Activated CD8-positive, alpha-beta T cell treated with anti-CD3 and anti-CD28 coated beads, Interleukin-2, amount 10 ng/mL, durations not matched to agents 7 days and 5 days (primary cell): ENCODE results near the gene SDHA. TPM values are rescaled to one million over a fixed set of nuclear protein-coding genes. Genes with fewer than 3 reads are reported as not detected.
"Not testable (repeated sequence)": the region's sequence is repeated elsewhere in the genome, so short reads cannot be mapped to it uniquely, and the experiment has no call there.

ENCODE experiments used
- ATAC-seq: fragments of 150-1000 bp; cut with Tn5 transposase; one replicate; pipeline ENCODE4 v1.10.0; 2021; ENCODE audit warnings: moderate library complexity
- CTCF ChIA-PET: fragments of 350-600 bp; sonication (Branson Sonifier 250); formaldehyde crosslinking; loops from one replicate; lab custom pipeline; 2021; ENCODE audit warnings: antibody characterized with exemption; lab: Charles Lee
- POLR2A ChIA-PET: fragments of 350-600 bp; sonication (Branson Sonifier 250); formaldehyde crosslinking; loops from one replicate; lab custom pipeline; 2021; ENCODE audit warnings: antibody characterized with exemption; lab: Charles Lee
- DNase-seq: peaks from one replicate; pipeline ENCODE4 v3.0.0-alpha.2; 2020
- H3K27ac Mint-ChIP-seq: one replicate; pipeline ENCODE4 v1.8.0; 2021; ENCODE audit warnings: mild to moderate bottlenecking, mixed read lengths
- H3K27me3 Mint-ChIP-seq: one replicate; pipeline ENCODE4 v1.8.0; 2021; ENCODE audit warnings: low read depth, mixed read lengths
- H3K36me3 Mint-ChIP-seq: one replicate; pipeline ENCODE4 v1.8.0; 2021; ENCODE audit warnings: low read depth, mixed read lengths
- H3K4me1 Mint-ChIP-seq: one replicate; pipeline ENCODE4 v1.8.0; 2021; ENCODE audit warnings: low read depth, mixed read lengths
- H3K4me3 Mint-ChIP-seq: one replicate; pipeline ENCODE4 v1.8.0; 2021; ENCODE audit warnings: mild to moderate bottlenecking, mixed read lengths
- H3K9me3 Mint-ChIP-seq: one replicate; pipeline ENCODE4 v1.8.0; 2022; ENCODE audit warnings: mixed read lengths; ENCODE audit not compliant: insufficient read depth
- total RNA-seq, 2 experiments: library from RNA; stranded (reverse); gene quantifications; one replicate each; pipeline ENCODE4 v1.2.3, GENCODE V29; 2021

The SDHA gene
- total RNA-seq: 100 to 1,000 TPM; 145 to 152 TPM

DNA sequence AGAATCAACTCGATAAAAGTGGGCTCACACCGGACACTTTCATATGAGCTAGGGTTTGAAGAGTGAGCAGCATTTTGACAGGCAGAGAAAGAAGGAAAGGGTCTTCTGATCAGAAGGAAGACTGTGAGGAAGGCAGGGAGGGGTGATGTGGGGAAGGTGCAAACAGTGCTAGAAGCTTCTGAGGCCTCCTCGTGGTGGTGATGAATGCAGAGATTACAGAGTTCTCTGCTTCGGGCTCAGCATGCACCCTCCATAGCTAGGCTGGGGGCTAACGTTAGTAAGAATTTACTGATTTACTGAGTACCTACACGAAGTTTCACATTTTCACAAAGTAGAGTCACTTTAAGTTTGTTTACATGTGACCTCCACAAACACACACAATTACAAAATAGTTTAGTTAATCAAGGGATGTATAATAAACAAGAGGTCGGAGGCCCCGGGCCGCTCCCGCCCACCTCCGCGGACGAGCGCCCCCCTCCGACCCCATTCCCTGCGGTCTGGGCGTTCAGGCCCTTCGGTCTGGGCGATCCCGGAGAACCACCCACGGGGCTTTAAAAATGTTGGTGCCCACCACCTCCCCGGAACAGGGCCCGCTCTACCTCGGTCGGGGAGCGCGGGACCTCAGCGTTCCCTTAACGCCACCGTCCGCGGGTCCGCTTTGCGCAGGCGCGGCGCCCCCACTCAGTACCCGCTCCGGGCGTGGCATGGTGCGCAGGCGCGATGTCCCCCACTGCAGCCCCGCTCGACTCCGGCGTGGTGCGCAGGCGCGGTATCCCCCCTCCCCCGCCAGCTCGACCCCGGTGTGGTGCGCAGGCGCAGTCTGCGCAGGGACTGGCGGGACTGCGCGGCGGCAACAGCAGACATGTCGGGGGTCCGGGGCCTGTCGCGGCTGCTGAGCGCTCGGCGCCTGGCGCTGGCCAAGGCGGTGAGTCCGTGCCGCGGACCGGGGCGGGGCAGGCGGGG lies at the start of gene SDHA, which contains the start of gene CCDC127:
SDHA (plus strand) TSS at position 827 of the 963 bp plus-strand sequence; CDS start at position 863, 36 bp downstream.
CCDC127 (minus strand) TSS at position 660 of the 963 bp plus-strand sequence. CDS start 1,304 bp downstream, outside the sequence.
- DNase-seq (peak; percentile 98), ATAC-seq (peak; percentile 92)
- not testable (repeated sequence) for H3K27me3 Mint-ChIP-seq, H3K9me3 Mint-ChIP-seq
- ChIA-PET POLR2A (interaction anchor here (0.6 to 3.3 kb wide), 8 partner anchors 12 to 229 kb away, joined by 3 to 23 read pairs (median 4); partner anchors contain the start of genes LRRC14B and PDCD6), CTCF (interaction anchor here (1.5 to 4.0 kb wide), 3 partner anchors 27 to 53 kb away, joined by 3 to 30 read pairs (median 4); partner anchors contain the start of gene LRRC14B)
- Mint-ChIP-seq H3K4me1 (peaks cover 55% of the 10 kb centered on the region), H3K36me3 (peaks cover 35% of the 10 kb centered on the region), H3K27ac (peak within 1 kb of the TSS; percentile 94), H3K4me3 (peak within 1 kb of the TSS; percentile 91)

DNA sequence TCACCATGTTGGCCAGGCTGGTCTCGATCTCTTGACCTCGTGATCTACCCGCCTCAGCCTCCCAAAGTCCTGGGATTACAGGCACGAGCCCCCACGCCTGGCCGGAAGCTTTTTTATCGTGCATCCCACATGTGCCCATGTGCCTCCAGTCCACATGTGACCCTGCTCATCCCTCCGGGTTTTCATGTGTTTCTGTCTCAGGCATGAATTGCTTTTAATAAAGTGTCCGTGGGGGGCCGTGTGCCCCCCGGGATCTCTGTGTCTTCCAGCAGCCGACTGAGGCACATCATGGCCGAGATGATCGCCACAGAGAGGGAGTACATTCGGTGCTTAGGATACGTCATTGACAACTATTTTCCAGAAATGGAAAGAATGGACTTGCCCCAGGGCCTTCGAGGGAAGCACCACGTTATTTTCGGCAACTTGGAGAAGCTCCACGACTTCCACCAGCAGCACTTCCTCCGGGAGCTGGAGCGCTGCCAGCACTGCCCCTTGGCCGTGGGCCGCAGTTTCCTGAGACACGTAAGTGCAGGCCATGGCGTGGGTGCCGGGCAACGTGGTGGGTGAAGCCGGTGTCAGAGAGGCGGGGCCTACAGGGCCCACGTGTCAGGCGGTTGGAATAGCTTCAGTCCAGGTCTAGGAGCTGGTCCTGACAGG lies 48.9 kb upstream of the SDHA start:
- POLR2A ChIA-PET: no interaction called here
- no peaks in the 10 kb centered on the region for H3K9me3 Mint-ChIP-seq
- H3K27ac Mint-ChIP-seq: no peak overlapping the region
- H3K4me3 Mint-ChIP-seq: no peak overlapping the region
- CTCF ChIA-PET: no interaction called here
- no peaks in the 10 kb centered on the region for H3K27me3 Mint-ChIP-seq
- DNase-seq: no peak
- no peaks in the 10 kb centered on the region for H3K36me3 Mint-ChIP-seq
- H3K4me1 Mint-ChIP-seq: no peaks in the 10 kb centered on the region
- ATAC-seq: no peak

DNA sequence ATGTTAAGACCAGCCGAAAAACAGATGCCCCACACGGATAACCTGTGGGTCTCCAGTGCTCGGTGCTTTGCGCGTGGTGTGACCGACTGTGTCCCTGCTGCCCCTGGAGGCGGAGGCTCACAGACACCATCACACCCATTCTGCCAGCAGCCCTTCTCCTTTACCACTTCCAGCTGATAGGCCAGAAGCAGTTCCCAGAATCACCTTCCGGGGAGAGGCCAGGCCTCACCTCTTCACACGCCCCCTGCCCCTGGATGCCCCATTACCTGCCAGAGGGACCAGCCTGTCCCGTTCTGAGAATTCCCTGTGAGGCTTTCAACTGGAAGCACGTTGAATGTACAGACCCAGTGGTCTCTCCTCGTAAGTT lies 48.4 kb upstream of the SDHA start:
- ChIA-PET CTCF (no interaction called here), POLR2A (no interaction called here)
- no peak overlapping the region for H3K27ac Mint-ChIP-seq
- no peaks in the 10 kb centered on the region for H3K27me3 Mint-ChIP-seq
- H3K9me3 Mint-ChIP-seq: no peaks in the 10 kb centered on the region
- H3K4me3 Mint-ChIP-seq: no peak overlapping the region
- H3K4me1 Mint-ChIP-seq: no peaks in the 10 kb centered on the region
- no peaks in the 10 kb centered on the region for H3K36me3 Mint-ChIP-seq
- DNase-seq: no peak
- no peak for ATAC-seq

DNA sequence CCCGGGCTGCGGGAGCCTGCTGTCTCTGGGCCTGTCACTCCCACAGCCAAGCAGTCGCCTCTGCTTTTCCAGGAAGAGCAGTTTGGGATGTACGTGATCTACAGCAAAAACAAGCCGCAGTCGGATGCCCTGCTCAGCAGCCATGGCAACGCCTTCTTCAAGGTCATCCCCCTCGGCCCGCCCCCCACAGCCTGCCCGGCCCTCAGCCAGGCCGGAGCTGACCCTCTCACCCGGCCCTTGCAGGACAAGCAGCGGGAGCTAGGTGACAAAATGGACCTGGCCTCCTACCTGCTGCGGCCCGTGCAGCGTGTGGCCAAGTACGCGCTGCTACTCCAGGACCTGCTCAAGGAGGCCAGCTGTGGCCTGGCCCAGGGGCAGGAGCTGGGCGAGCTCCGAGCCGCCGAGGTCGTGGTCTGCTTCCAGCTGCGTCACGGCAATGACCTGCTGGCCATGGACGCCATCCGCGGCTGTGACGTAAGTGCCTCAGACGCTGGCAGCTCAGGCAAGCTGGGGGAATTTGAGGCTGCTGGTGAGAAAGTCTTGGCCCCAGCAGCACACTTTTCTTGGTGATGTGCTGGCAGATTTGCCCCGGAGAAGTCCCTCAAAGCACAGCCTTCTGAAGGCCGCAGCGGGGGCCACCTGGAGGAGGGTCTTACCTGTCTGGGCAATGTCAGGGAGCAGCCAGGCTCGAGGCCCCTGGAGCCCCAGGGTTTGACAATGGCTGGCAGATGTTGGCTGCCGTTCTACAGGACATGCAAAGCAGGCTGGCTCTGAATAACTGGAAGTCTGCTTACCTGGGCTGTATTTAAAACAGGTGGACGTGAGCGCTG lies 46.9 kb upstream of the SDHA start:
- H3K4me1 Mint-ChIP-seq: no peaks in the 10 kb centered on the region
- DNase-seq: no peak
- POLR2A ChIA-PET: no interaction called here
- H3K9me3 Mint-ChIP-seq: no peaks in the 10 kb centered on the region
- no peaks in the 10 kb centered on the region for H3K36me3 Mint-ChIP-seq
- H3K4me3 Mint-ChIP-seq: no peak overlapping the region
- H3K27ac Mint-ChIP-seq: no peak overlapping the region
- no peak for ATAC-seq
- no peaks in the 10 kb centered on the region for H3K27me3 Mint-ChIP-seq
- CTCF ChIA-PET: no interaction called here

DNA sequence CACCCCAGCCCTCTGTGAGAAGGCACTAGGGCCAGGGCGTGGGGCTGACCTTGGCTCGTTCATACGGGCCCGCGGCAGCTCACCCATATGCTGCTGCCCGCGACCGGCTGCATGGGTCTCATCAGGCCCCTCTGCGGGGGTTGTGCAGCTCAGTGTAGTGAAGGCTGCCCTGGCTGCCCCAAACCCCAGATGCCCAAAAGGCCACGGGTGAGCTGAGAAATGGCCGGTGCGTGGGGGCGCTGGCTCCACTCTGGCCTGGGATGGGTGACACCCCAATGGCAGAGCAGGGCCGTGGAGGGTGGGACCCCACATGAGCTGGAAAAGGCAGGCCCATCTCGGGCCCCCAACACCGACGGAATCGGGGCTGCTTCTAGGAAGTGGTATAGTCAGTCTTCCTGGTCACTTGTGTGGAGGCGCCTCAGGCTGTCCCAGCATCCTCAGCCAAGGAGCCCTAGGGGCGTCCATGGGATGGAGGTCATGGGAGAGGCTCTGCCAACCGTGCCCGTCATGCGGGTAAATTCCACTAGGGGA lies 46.3 kb upstream of the SDHA start:
- no peaks in the 10 kb centered on the region for H3K36me3 Mint-ChIP-seq
- CTCF ChIA-PET: no interaction called here

DNA sequence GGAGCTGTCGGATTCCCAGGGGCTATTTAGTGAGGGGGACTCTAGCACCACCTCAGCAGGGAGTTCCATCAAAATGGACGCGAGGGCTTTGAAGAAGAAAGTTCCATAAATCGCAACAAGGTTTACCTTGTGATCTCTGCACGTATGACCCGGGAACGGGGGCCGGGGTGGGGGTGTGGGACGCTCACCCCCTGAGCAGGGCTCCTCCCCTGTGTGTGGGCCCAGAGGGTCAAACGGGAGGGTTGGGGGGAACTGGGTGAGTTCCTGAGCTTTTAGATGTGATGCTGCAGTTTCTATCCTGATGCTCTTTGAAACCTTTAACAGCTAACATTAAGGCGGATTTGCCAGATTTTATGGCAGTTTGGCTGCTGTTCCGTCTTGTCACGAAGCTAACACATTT lies 45.7 kb upstream of the SDHA start:
- no peak overlapping the region for H3K27ac Mint-ChIP-seq
- no peaks in the 10 kb centered on the region for H3K27me3 Mint-ChIP-seq
- no peaks in the 10 kb centered on the region for H3K4me1 Mint-ChIP-seq
- ChIA-PET POLR2A (no interaction called here), CTCF (no interaction called here)
- H3K9me3 Mint-ChIP-seq: no peaks in the 10 kb centered on the region
- H3K36me3 Mint-ChIP-seq: no peaks in the 10 kb centered on the region
- DNase-seq (no peak), ATAC-seq (no peak)
- no peak overlapping the region for H3K4me3 Mint-ChIP-seq

More for the DNA sequence above, 46.3 kb upstream of the SDHA start:
- H3K9me3 Mint-ChIP-seq: no peaks in the 10 kb centered on the region
- no peak for ATAC-seq
- H3K27me3 Mint-ChIP-seq: no peaks in the 10 kb centered on the region
- no peak overlapping the region for H3K27ac Mint-ChIP-seq
- DNase-seq: no peak
- POLR2A ChIA-PET: no interaction called here
- H3K4me1 Mint-ChIP-seq: no peaks in the 10 kb centered on the region
- no peak overlapping the region for H3K4me3 Mint-ChIP-seq

DNA sequence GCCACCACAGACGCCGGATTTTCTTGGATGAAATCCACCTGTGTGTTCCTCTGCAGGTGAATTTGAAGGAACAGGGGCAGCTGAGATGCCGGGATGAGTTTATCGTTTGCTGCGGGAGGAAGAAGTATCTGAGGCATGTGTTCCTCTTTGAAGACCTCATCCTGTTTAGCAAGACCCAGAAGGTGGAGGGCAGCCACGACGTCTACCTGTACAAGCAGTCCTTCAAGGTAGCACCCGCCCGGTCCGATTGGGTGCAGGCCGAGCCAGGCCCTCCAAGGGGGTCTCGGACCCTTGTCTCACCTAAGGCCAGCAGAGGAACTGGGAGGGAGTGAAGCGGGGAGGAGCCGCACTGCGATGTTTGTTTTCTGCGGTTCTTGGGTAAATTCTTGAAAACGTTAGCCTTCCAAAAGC lies 45.3 kb upstream of the SDHA start:
- H3K4me3 Mint-ChIP-seq: no peak overlapping the region
- no peaks in the 10 kb centered on the region for H3K4me1 Mint-ChIP-seq
- no peaks in the 10 kb centered on the region for H3K9me3 Mint-ChIP-seq
- no peaks in the 10 kb centered on the region for H3K27me3 Mint-ChIP-seq
- ChIA-PET POLR2A (no interaction called here), CTCF (no interaction called here)
- H3K27ac Mint-ChIP-seq: no peak overlapping the region
- ATAC-seq: no peak
- no peak for DNase-seq
- H3K36me3 Mint-ChIP-seq: no peaks in the 10 kb centered on the region

DNA sequence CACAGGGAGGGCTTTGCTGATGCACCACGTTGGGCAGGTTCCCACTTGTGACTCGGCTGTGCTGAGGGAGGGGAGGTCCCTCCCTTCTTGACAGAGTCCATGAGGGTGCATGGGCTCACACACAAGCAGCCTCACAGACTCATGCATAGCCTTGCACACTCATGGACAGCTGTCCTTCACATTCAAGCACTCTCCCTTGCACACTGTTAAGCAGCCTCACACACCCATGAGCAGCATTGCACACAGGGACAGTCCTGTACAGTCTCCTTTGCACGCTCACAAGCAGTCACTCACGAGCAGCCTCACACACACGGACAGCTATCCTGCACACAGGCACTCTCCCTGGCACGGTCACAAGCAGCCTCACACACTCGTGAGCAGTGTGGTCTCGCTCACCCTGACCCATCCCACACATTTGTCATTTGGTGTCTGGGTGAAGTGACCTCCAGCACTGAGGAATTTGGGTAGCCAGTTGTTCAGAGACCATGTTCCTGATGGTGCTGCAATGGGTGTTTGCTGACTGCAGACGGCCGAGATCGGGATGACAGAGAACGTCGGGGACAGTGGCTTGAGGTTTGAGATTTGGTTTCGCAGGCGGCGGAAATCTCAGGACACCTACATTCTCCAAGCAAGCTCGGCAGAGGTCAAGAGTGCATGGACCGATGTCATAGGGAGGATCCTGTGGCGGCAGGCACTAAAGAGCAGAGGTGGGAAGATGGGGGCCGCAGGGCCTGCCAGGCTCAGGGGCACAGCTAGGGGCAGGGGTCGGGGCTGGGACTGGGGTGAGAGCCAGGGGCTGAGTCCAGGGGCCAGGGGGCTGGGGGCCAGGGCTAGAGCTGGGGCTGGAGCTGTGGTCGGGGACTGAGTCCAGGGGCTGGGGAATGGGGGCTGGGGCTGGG lies 44.5 kb upstream of the SDHA start:
- no peak for ATAC-seq
- Mint-ChIP-seq H3K27me3 (no peaks in the 10 kb centered on the region), H3K4me1 (no peaks in the 10 kb centered on the region), H3K36me3 (no peaks in the 10 kb centered on the region), H3K4me3 (no peak overlapping the region), H3K27ac (no peak overlapping the region), H3K9me3 (no peaks in the 10 kb centered on the region)
- ChIA-PET CTCF (no interaction called here), POLR2A (no interaction called here)
- no peak for DNase-seq

DNA sequence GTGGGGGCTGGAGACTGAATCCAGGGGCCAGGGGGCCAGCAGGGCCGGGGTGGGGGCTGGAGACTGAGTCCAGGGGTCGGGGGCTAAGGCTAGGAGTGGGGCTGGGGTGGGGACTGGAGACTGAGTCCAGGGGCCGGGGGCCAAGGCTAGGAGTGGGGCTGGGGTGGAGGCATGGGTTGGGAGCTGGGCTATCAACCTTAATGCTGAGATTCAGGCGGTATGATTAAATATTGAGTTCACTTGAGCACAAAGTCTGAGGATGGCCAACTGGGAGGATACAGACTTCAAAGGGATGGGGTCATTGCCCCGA lies 43.9 kb upstream of the SDHA start:
- Mint-ChIP-seq H3K36me3 (no peaks in the 10 kb centered on the region), H3K27me3 (no peaks in the 10 kb centered on the region), H3K4me3 (no peak overlapping the region), H3K4me1 (no peaks in the 10 kb centered on the region), H3K27ac (no peak overlapping the region), H3K9me3 (no peaks in the 10 kb centered on the region)
- ATAC-seq (no peak), DNase-seq (no peak)
- ChIA-PET POLR2A (no interaction called here), CTCF (no interaction called here)

DNA sequence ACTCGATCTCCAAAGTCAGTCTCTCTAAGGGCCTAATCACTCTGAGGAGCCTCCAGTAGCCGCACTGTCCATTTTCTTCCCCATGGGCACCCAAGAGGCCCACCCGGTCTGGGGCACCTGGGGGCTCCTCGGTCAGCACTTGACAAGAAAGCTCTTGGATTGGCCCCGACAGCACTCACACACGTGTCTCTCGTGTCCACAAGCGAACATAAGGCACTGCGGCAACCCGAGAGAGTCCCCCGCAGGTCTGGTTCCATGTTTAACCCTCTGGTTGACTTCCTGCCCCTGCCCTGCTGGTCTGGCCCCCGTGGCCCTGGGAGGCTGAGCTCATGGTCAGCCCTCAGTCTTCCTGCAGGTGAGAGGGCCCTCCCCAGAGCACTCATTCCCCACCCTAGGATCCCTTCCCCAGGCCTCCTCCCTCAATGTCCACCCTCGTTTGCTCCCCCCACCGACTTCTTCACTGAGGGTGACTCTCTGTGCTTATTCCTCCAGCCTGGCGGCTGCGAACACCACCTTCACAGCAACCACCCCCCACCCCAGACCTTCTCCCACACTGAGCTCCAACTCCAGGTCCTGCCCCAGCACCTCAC lies 43.1 kb upstream of the SDHA start:
- no peak overlapping the region for H3K27ac Mint-ChIP-seq
- no peak for ATAC-seq
- no peak overlapping the region for H3K4me3 Mint-ChIP-seq
- ChIA-PET CTCF (no interaction called here), POLR2A (no interaction called here)
- H3K4me1 Mint-ChIP-seq: no peaks in the 10 kb centered on the region
- H3K9me3 Mint-ChIP-seq: no peaks in the 10 kb centered on the region
- peaks cover 2% of the 10 kb centered on the region for H3K27me3 Mint-ChIP-seq
- no peak for DNase-seq
- no peaks in the 10 kb centered on the region for H3K36me3 Mint-ChIP-seq
